H1 (cell line): ENCODE measurements around the gene GNAI2. TPM values are rescaled to one million over a fixed set of nuclear protein-coding genes. Genes with fewer than 3 reads are reported as not detected.

Experiments used
- CTCF ChIA-PET: fragments of 300-600 bp; sonication (Branson Sonifier 250); formaldehyde crosslinking; loops from one replicate; lab custom pipeline; 2021; ENCODE audit not compliant: partially characterized antibody; lab: Charles Lee
- POLR2A ChIA-PET: fragments of 300-600 bp; sonication (Branson Sonifier 250); formaldehyde crosslinking; loops from one replicate; lab custom pipeline; 2021; ENCODE audit warnings: inconsistent platforms; ENCODE audit not compliant: partially characterized antibody; lab: Charles Lee
- DNase-seq, 2 experiments: peaks; one replicate each; pipeline versions ENCODE4 v3.0.0 to v3.0.0-alpha.2; 2010 to 2022; ENCODE audit warnings: low spot score in 2 of 2, low read depth in 1 of 2, mixed read lengths in 1 of 2
- FAIRE-seq: peaks from 2 replicates; lab custom pipeline; 2011; peaks lifted over from hg19 to GRCh38; lab: Jason Lieb, UNC
- H2AFZ ChIP-seq: 2 replicates; pipeline ENCODE4 v1.8.1; 2012; ENCODE audit warnings: low read length, inconsistent platforms
- H2AK5ac ChIP-seq: 2 replicates; pipeline ENCODE4 v1.6.1; 2013; ENCODE audit warnings: low read depth, low read length
- H2BK120ac ChIP-seq: replicated peaks from 2 replicates; pipeline ENCODE3; 2013; ENCODE audit warnings: low read depth, low read length, inconsistent platforms
- H2BK12ac ChIP-seq: 2 replicates; pipeline ENCODE4 v1.6.1; 2013; ENCODE audit warnings: low read depth, low read length
- H2BK15ac ChIP-seq: 2 replicates; pipeline ENCODE4 v1.6.1; 2013; ENCODE audit warnings: low read length
- H2BK20ac ChIP-seq: 2 replicates; pipeline ENCODE4 v1.6.1; 2013; ENCODE audit warnings: low read length
- H2BK5ac ChIP-seq: 2 replicates; pipeline ENCODE4 v1.6.1; 2013; ENCODE audit warnings: low read depth, low read length
- H3K14ac ChIP-seq: 2 replicates; pipeline ENCODE4 v1.6.1; 2013; ENCODE audit warnings: inconsistent platforms; ENCODE audit not compliant: insufficient read length
- H3K18ac ChIP-seq: 2 replicates; pipeline ENCODE4 v1.6.1; 2013; ENCODE audit warnings: low read length; ENCODE audit errors: extremely low read depth
- H3K23ac ChIP-seq: 2 replicates; pipeline ENCODE4 v1.6.1; 2013; ENCODE audit warnings: inconsistent platforms; ENCODE audit not compliant: insufficient read length
- H3K23me2 ChIP-seq: 2 replicates; pipeline ENCODE4 v1.6.1; 2013; ENCODE audit warnings: low read depth, low read length
- H3K27ac ChIP-seq: 2 replicates; pipeline ENCODE4 v1.6.1; 2011; ENCODE audit warnings: low read depth, low read length, inconsistent platforms
- H3K27me3 ChIP-seq, 4 experiments: replicated peaks in 1 of 4; 1 replicate in 1 of 4; 2 replicates in 3 of 4; pipeline versions ENCODE4 v1.6.1 to v1.8.1; 2011 to 2013; ENCODE audit warnings: low read length in 3 of 4, mild to moderate bottlenecking in 3 of 4, inconsistent platforms in 2 of 4, mixed read lengths in 2 of 4, moderate library complexity in 1 of 4; ENCODE audit not compliant: control insufficient read depth in 3 of 4, insufficient read depth in 3 of 4; ENCODE audit errors: extremely low read depth in 1 of 4
- H3K36me3 ChIP-seq, 4 experiments: 2 replicates each; pipeline versions ENCODE4 v1.6.1 to v1.8.1; 2011 to 2013; ENCODE audit warnings: mild to moderate bottlenecking in 4 of 4, low read length in 3 of 4, moderate library complexity in 2 of 4, control low read depth in 1 of 4, inconsistent platforms in 1 of 4; ENCODE audit not compliant: insufficient read depth in 4 of 4, control insufficient read depth in 2 of 4
- H3K4ac ChIP-seq: replicated peaks from 2 replicates; pipeline ENCODE3; 2013; ENCODE audit warnings: low read length, low read depth, mixed read lengths, inconsistent platforms; ENCODE audit not compliant: insufficient read length
- H3K4me1 ChIP-seq, 4 experiments: replicated peaks in 1 of 4; 1 replicate in 1 of 4; 2 replicates in 3 of 4; pipeline versions ENCODE4 v1.6.1 to v1.8.1; 2011 to 2013; ENCODE audit warnings: low read length in 3 of 4, inconsistent platforms in 2 of 4, mixed read lengths in 1 of 4; ENCODE audit not compliant: insufficient read depth in 4 of 4, control insufficient read depth in 3 of 4
- H3K4me2 ChIP-seq, 2 experiments: 2 replicates each; pipeline versions ENCODE4 v1.6.1 to v1.8.1; 2011 to 2013; ENCODE audit warnings: low read depth in 2 of 2, low read length in 2 of 2, control low read depth in 1 of 2, inconsistent platforms in 1 of 2, mild to moderate bottlenecking in 1 of 2; ENCODE audit not compliant: insufficient read depth in 1 of 2
- H3K4me3 ChIP-seq, 4 experiments: fragments of 200-600, 300-600 bp in 1 of 4; sonication (generic), shearing (Covaris generic), sonication (Bioruptor Twin) in 1 of 4; 2 replicates each; pipeline versions ENCODE4 v1.5.1 to v1.8.1; 2011 to 2016; ENCODE audit warnings: low read length in 4 of 4, low read depth in 3 of 4, control low read depth in 2 of 4, inconsistent platforms in 2 of 4, mild to moderate bottlenecking in 2 of 4, mixed read lengths in 1 of 4, moderate library complexity in 1 of 4; ENCODE audit not compliant: insufficient read depth in 2 of 4; ENCODE audit errors: extremely low read depth in 1 of 4
- H3K56ac ChIP-seq: replicated peaks from 2 replicates; pipeline ENCODE3; 2013; ENCODE audit warnings: low read depth, mild to moderate bottlenecking, mixed read lengths, low read length, inconsistent platforms; ENCODE audit not compliant: insufficient read length
- H3K79me1 ChIP-seq: 2 replicates; pipeline ENCODE4 v1.6.1; 2013; ENCODE audit warnings: low read depth, low read length, control low read depth
- H3K79me2 ChIP-seq, 2 experiments: 2 replicates each; pipeline versions ENCODE4 v1.6.1 to v1.8.1; 2012 to 2013; ENCODE audit warnings: low read length in 2 of 2, mild to moderate bottlenecking in 2 of 2, inconsistent platforms in 1 of 2; ENCODE audit not compliant: insufficient read depth in 2 of 2, control insufficient read depth in 1 of 2
- H3K9ac ChIP-seq, 4 experiments: replicated peaks in 1 of 4; 1 replicate in 1 of 4; 2 replicates in 3 of 4; pipeline versions ENCODE4 v1.6.1 to v1.8.1; 2011 to 2013; ENCODE audit warnings: low read depth in 3 of 4, low read length in 3 of 4, control low read depth in 2 of 4, mild to moderate bottlenecking in 2 of 4, moderate library complexity in 2 of 4, inconsistent platforms in 1 of 4; ENCODE audit errors: extremely low read depth in 1 of 4
- H3K9me3 ChIP-seq, 2 experiments: 2 replicates each; pipeline versions ENCODE4 v1.6.1 to v1.8.1; 2012 to 2013; ENCODE audit warnings: mild to moderate bottlenecking in 2 of 2, moderate library complexity in 2 of 2, control low read depth in 1 of 2, inconsistent platforms in 1 of 2, low read depth in 1 of 2, low read length in 1 of 2, mixed read lengths in 1 of 2; ENCODE audit not compliant: insufficient read depth in 2 of 2
- H4K20me1 ChIP-seq, 2 experiments: replicated peaks in 1 of 2; 2 replicates each; pipeline versions ENCODE3 to v1.8.1; 2011 to 2013; ENCODE audit warnings: inconsistent platforms in 2 of 2, low read length in 2 of 2, mild to moderate bottlenecking in 1 of 2; ENCODE audit not compliant: insufficient read depth in 2 of 2, control insufficient read depth in 1 of 2
- H4K5ac ChIP-seq: 2 replicates; pipeline ENCODE4 v1.6.1; 2013; ENCODE audit warnings: low read length, low read depth, mixed read lengths, inconsistent platforms; ENCODE audit not compliant: insufficient read length
- H4K8ac ChIP-seq: 2 replicates; pipeline ENCODE4 v1.8.0; 2013; ENCODE audit warnings: mild to moderate bottlenecking, moderate library complexity, low read length, inconsistent platforms; ENCODE audit not compliant: insufficient read depth; ENCODE audit errors: extremely low read depth
- H4K91ac ChIP-seq: replicated peaks from 2 replicates; pipeline ENCODE3; 2013; ENCODE audit warnings: low read length, mixed read lengths, inconsistent platforms; ENCODE audit not compliant: insufficient read length
- CBX8 ChIP-seq: fragments of 300-800, 300-1000 bp; sonication (generic); IDR thresholded peaks from 2 replicates; pipeline ENCODE4 v1.7.1; 2016; ENCODE audit warnings: low read depth, low read length, borderline replicate concordance
- FOSL1 ChIP-seq: IDR thresholded peaks from 2 replicates; pipeline ENCODE4 v1.6.1; 2011; ENCODE audit warnings: mild to moderate bottlenecking, low read depth, low read length, moderate library complexity; ENCODE audit not compliant: insufficient read depth
- JUN ChIP-seq: IDR thresholded peaks from 2 replicates; pipeline ENCODE4 v1.6.1; 2011; ENCODE audit warnings: low read depth, mild to moderate bottlenecking, improper control_type of control experiment, low read length
- KDM1A ChIP-seq: fragments of 200-600, 300-600 bp; sonication (generic); IDR thresholded peaks from 2 replicates; pipeline ENCODE4 v1.7.1; 2016; ENCODE audit warnings: mild to moderate bottlenecking, low read length, borderline replicate concordance
- NANOG ChIP-seq: IDR thresholded peaks from 2 replicates; pipeline ENCODE4 v1.6.1; 2011; ENCODE audit warnings: low read length, low read depth, mild to moderate bottlenecking, inconsistent platforms; ENCODE audit not compliant: insufficient read depth, poor library complexity, severe bottlenecking
- RXRA ChIP-seq: IDR thresholded peaks from 2 replicates; pipeline ENCODE4 v1.6.1; 2011; ENCODE audit warnings: low read depth, mild to moderate bottlenecking, low read length, moderate library complexity; ENCODE audit not compliant: insufficient read depth
- ZNF274 ChIP-seq: IDR thresholded peaks from 2 replicates; pipeline ENCODE4 v1.7.0; 2012; ENCODE audit warnings: low read length, borderline replicate concordance; ENCODE audit errors: extremely low read depth
- WGBS, 2 experiments: shearing (Covaris generic) in 1 of 2; methylation state at CpG; one replicate each; pipeline versions ENCODE4 v1.1.6 to v1.1.7; 2013 to 2015; ENCODE audit warnings: low lambda C conversion rate in 2 of 2, mixed read lengths in 2 of 2, inconsistent platforms in 1 of 2, low coverage in 1 of 2, missing lambda C conversion rate in 1 of 2; ENCODE audit not compliant: insufficient replicate concordance in 2 of 2, insufficient coverage in 1 of 2, insufficient read length in 1 of 2; ENCODE audit errors: extremely low coverage in 1 of 2, missing lambda C conversion rate in 1 of 2; 5-methylcytosine and 5-hydroxymethylcytosine counted together
- polyA plus RNA-seq, 7 experiments: library from polyadenylated mRNA; depleted of rRNA in 3 of 7; stranded (reverse) in 5 of 7; unstranded in 2 of 7; fragments of >200 nt in 5 of 7; fragments of 200-250 nt in 2 of 7; gene quantifications; 1 replicate in 5 of 7; 2 replicates in 1 of 7; 4 replicates in 1 of 7; pipeline versions ENCODE4 v1.2.1 to v1.2.3, GENCODE V29; 2011 to 2013; ENCODE audit warnings: missing spikeins in 2 of 7, mixed read lengths in 2 of 7
- total RNA-seq: library from RNA; stranded (reverse); fragmentation: NEBNext Ultra II Directional; extraction: Animal tissue kit (Norgen Biotek cat#: 25700); gene quantifications from 2 replicates; pipeline ENCODE4 v1.2.1, GENCODE V29; 2021

The GNAI2 gene
- total and polyA plus RNA-seq, 2 of the 8 experiments (the other 6 are each of a cell fraction or from before 2014, with no cell fraction given), result 168 to 539 TPM

DNA sequence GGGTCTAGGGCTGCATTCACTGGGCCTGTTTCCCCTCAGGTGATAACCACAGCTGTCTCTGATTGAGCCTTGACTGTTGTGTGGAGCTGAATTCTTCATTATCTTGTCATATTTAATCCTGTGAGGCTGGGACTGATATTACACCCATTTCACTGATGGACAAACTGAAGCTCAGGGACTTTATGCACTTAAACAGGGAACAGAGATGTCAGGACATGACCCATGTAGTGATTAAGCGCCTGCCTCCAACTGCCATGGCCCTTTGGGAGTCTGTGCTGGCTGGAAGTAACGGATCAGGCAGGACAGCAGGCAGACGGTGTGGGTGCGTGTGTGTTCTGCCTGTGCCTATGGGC lies 7.5 kb downstream of the GNAI2 start:
- Histone ChIP-seq H4K5ac (no peak overlapping the region), H3K4me2 (no peak overlapping the region), H3K18ac (peak overlapping the region; percentile 44; the same call in 1 of the 2 replicates), H3K27me3 (no peaks in the 10 kb centered on the region), H3K79me1 (peaks cover 26% of the 10 kb centered on the region), H3K23ac (no peak overlapping the region), H2BK15ac (peak overlapping the region; percentile 95; the same call in 1 of the 2 replicates), H3K9me3 (no peaks in the 10 kb centered on the region), H3K27ac (peak overlapping the region; percentile 65), H3K36me3 (peaks cover 0 to 3% (median 2%) of the 10 kb centered on the region in 4 experiments; a peak in 2 of 8 replicates), H3K23me2 (peaks cover 5% of the 10 kb centered on the region; the same call in 1 of the 2 replicates), H3K4ac (peak overlapping the region; percentile 15), H2BK20ac (peak overlapping the region; percentile 34; the same call in 1 of the 2 replicates), H2AK5ac (no peak overlapping the region), H4K20me1 (peaks cover 21 to 34% of the 10 kb centered on the region in 2 experiments), H2BK5ac (peak overlapping the region; percentile 55; the same call in 1 of the 2 replicates), H4K91ac (peak overlapping the region; percentile 71), H3K79me2 (peaks cover 31 to 91% of the 10 kb centered on the region in 2 experiments), H3K14ac (no peak overlapping the region), H3K9ac (no peak overlapping the region), H4K8ac (no peak overlapping the region), H3K56ac (no peak overlapping the region), H2BK120ac (peak overlapping the region; percentile 5), H2BK12ac (0 out of 2 replicates have a peak overlapping the region, but pooled peaks have one; percentile 19), H2AFZ (no peak overlapping the region), H3K4me1 (peaks cover 12 to 70% (median 61%) of the 10 kb centered on the region in 4 experiments), H3K4me3 (no peak overlapping the region)
- 90% methylated on average over 4 of the region's 4 CpGs; no CpG with 5 or more reads in 1 of the 2 experiments for WGBS, 2 experiments
- TF ChIP-seq CBX8 (no peak), RXRA (no peak), KDM1A (peak; percentile 60; the same call in 1 of the 2 replicates), FOSL1 (no peak), NANOG (no peak), ZNF274 (no peak), JUN (no peak)
- POLR2A ChIA-PET, result interaction anchor here (1.1 to 3.4 kb wide), 7 partner anchors 10 to 52 kb away, joined by 3 to 14 read pairs (median 4); partner anchors contain the start of gene GNAT1
- DNase-seq, result no peak
- FAIRE-seq, result no peak
- CTCF ChIA-PET, result interaction anchor here (1.4 to 53.5 kb wide), 4 partner anchors 16 to 124 kb away, joined by 4 to 2149 read pairs (median 1135); partner anchors contain the start of genes GNAI2, GNAT1, LSMEM2 and SEMA3B
